ENCODE data around the gene DCUN1D2. TPM values are rescaled to one million over a fixed set of nuclear protein-coding genes. Genes with fewer than 3 reads are reported as not detected.

DCUN1D2 gene
- total RNA-seq, 1 experiment from 2014 or later: 38.6 TPM

- intact Hi-C loops (cut with micrococcal nuclease; ENCODE audit: unreplicated experiment): no loop called here
- BruUV-seq (replicated peaks): no TSS peak
- peaks cover 18% of the 10 kb centered on the region for H3K36me3 ChIP-seq (ENCODE audit: insufficient read depth, low read length, poor library complexity, severe bottlenecking)
- no peaks in the 10 kb centered on the region for H3K4me1 ChIP-seq (ENCODE audit: insufficient read depth, low read length, poor library complexity, severe bottlenecking)
- no peaks in the 10 kb centered on the region for H3K9me3 ChIP-seq (ENCODE audit: low read depth, low read length, poor library complexity, severe bottlenecking)
- DNase-seq (ENCODE audit: low spot score): no peak
- no peaks in the 10 kb centered on the region for H3K27me3 ChIP-seq (replicated peaks; ENCODE audit: insufficient read depth, low read depth, low read length, poor library complexity)
- POLR2A ChIA-PET (ENCODE audit: low non-redundant PET): interaction anchor here (0.6 to 0.7 kb wide), 2 partner anchors 49 to 66 kb away, joined by 4 to 9 read pairs; no protein-coding TSS in a partner anchor
- CTCF ChIA-PET: no interaction called here
- no peak overlapping the region for H3K27ac ChIP-seq (ENCODE audit: low read depth, low read length, poor library complexity, severe bottlenecking)
- no peak for TF ChIP-seq EZH2 (IDR thresholded peaks at IDR 0.05; ENCODE audit: borderline replicate concordance, low read depth, low read length, poor library complexity, severe bottlenecking)
- no peak for TF ChIP-seq CTCF (conservative IDR thresholded peaks at IDR 0.05; ENCODE audit: low read depth, low read length)
- H3K4me3 ChIP-seq (ENCODE audit: low read depth, low read length, poor library complexity, severe bottlenecking): no peak overlapping the region
These were observed 25.2 kb downstream of the DCUN1D2 start for GRCh38 chr13:113465300-113465699.

GRCh38 chr13:113464476-113464875 is 26.0 kb downstream of the DCUN1D2 start:
- ChIA-PET POLR2A (ENCODE audit: low non-redundant PET) (no interaction called here), CTCF (no interaction called here)
- DNase-seq (ENCODE audit: low spot score): no peak
- Histone ChIP-seq H3K4me1 (ENCODE audit: insufficient read depth, low read length, poor library complexity, severe bottlenecking) (peaks cover 5% of the 10 kb centered on the region), H3K9me3 (ENCODE audit: low read depth, low read length, poor library complexity, severe bottlenecking) (no peaks in the 10 kb centered on the region), H3K36me3 (ENCODE audit: insufficient read depth, low read length, poor library complexity, severe bottlenecking) (peaks cover 26% of the 10 kb centered on the region), H3K4me3 (ENCODE audit: low read depth, low read length, poor library complexity, severe bottlenecking) (no peak overlapping the region), H3K27ac (ENCODE audit: low read depth, low read length, poor library complexity, severe bottlenecking) (no peak overlapping the region), H3K27me3 (replicated peaks; ENCODE audit: insufficient read depth, low read depth, low read length, poor library complexity) (no peaks in the 10 kb centered on the region)
- TF ChIP-seq EZH2 (IDR thresholded peaks at IDR 0.05; ENCODE audit: borderline replicate concordance, low read depth, low read length, poor library complexity, severe bottlenecking) (no peak), CTCF (conservative IDR thresholded peaks at IDR 0.05; ENCODE audit: low read depth, low read length) (no peak)
- intact Hi-C loops (cut with micrococcal nuclease; ENCODE audit: unreplicated experiment): no loop called here
- no TSS peak for BruUV-seq (replicated peaks)

- H3K27ac ChIP-seq (ENCODE audit: low read depth, low read length, poor library complexity, severe bottlenecking): no peak overlapping the region
- no TSS peak for BruUV-seq (replicated peaks)
- H3K27me3 ChIP-seq (replicated peaks; ENCODE audit: insufficient read depth, low read depth, low read length, poor library complexity): no peaks in the 10 kb centered on the region
- ChIA-PET POLR2A (ENCODE audit: low non-redundant PET) (no interaction called here), CTCF (no interaction called here)
- H3K9me3 ChIP-seq (ENCODE audit: low read depth, low read length, poor library complexity, severe bottlenecking): no peaks in the 10 kb centered on the region
- intact Hi-C loops (cut with micrococcal nuclease; ENCODE audit: unreplicated experiment): no loop called here
- H3K36me3 ChIP-seq (ENCODE audit: insufficient read depth, low read length, poor library complexity, severe bottlenecking): peaks cover 30% of the 10 kb centered on the region
- TF ChIP-seq CTCF (conservative IDR thresholded peaks at IDR 0.05; ENCODE audit: low read depth, low read length): no peak
- TF ChIP-seq EZH2 (IDR thresholded peaks at IDR 0.05; ENCODE audit: borderline replicate concordance, low read depth, low read length, poor library complexity, severe bottlenecking): no peak
- H3K4me3 ChIP-seq (ENCODE audit: low read depth, low read length, poor library complexity, severe bottlenecking): no peak overlapping the region
- peaks cover 26% of the 10 kb centered on the region for H3K4me1 ChIP-seq (ENCODE audit: insufficient read depth, low read length, poor library complexity, severe bottlenecking)
- DNase-seq (ENCODE audit: low spot score): no peak
These were observed 29.3 kb downstream of the DCUN1D2 start for GRCh38 chr13:113461022-113461751.
